Measurements from ENCODE around the gene GNE. TPM values are rescaled to one million over a fixed set of nuclear protein-coding genes. Genes with fewer than 3 reads are reported as not detected.

Gene GNE
- total and polyA plus RNA-seq, 12 donors, result 4.8 to 34.3 (median 20.7) TPM

GRCh38 chr9:36292641-36293040 lies 34.4 kb upstream of the GNE start:
- intact Hi-C loops (cut with DNase I), result no loop called here
- no peak overlapping the region for H3K27ac ChIP-seq
- WGBS, 4 donors, result 87 to 92% (median 88%) methylated on average over 12 of the region's 12 CpGs
- no peak overlapping the region for H3K4me3 ChIP-seq
- H3K4me1 ChIP-seq (replicated peaks in 1 of 2), result no peaks in the 10 kb centered on the region
- TF ChIP-seq POLR2A (IDR thresholded peaks at IDR 0.05) (no peak), CTCF (IDR thresholded peaks at IDR 0.05) (no peak)
- H3K9me3 ChIP-seq (replicated peaks in 1 of 3), result no peaks in the 10 kb centered on the region
- no peaks in the 10 kb centered on the region for H3K27me3 ChIP-seq
- no peaks in the 10 kb centered on the region for H3K36me3 ChIP-seq (replicated peaks in 1 of 2)
- no peak for DNase-seq

DNA sequence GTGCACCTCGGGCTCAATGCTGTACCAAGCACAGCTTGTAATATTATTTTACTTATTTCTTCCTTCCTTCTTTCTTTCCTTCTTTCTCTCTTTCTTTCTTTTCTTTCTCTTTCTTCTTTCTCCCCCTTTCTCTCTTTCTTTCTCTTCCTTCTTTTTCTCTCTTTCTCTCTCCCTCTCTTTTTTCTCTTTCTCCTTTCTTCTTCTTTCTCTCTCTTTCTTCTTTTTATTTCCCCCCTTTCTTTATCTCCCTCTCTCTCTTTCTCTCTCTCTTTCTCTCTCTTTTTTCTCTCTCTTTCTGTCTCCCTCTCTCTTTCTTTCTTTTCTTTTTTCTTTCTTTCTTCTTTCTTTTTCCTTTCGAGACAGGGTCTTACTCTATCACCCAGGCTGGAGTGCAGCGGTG lies 32.7 kb upstream of the GNE start:
- no peak for DNase-seq
- intact Hi-C loops (cut with DNase I), result no loop called here
- H3K4me1 ChIP-seq (replicated peaks in 1 of 2), result no peaks in the 10 kb centered on the region
- no peak overlapping the region for H3K4me3 ChIP-seq
- 95 to 99% (median 97%) methylated on average over 3 of the region's 3 CpGs for WGBS, 4 donors
- H3K27me3 ChIP-seq, result no peaks in the 10 kb centered on the region
- no peaks in the 10 kb centered on the region for H3K9me3 ChIP-seq (replicated peaks in 1 of 3)
- H3K27ac ChIP-seq, result no peak overlapping the region
- TF ChIP-seq POLR2A (IDR thresholded peaks at IDR 0.05) (no peak), CTCF (IDR thresholded peaks at IDR 0.05) (no peak)
- no peaks in the 10 kb centered on the region for H3K36me3 ChIP-seq (replicated peaks in 1 of 2)

GRCh38 chr9:36289836-36290435 lies 31.7 kb upstream of the GNE start:
- intact Hi-C loops (cut with DNase I), result no loop called here
- WGBS, 4 donors, result 80 to 94% (median 89%) methylated on average over 3 of the region's 3 CpGs
- no peaks in the 10 kb centered on the region for H3K27me3 ChIP-seq

DNA sequence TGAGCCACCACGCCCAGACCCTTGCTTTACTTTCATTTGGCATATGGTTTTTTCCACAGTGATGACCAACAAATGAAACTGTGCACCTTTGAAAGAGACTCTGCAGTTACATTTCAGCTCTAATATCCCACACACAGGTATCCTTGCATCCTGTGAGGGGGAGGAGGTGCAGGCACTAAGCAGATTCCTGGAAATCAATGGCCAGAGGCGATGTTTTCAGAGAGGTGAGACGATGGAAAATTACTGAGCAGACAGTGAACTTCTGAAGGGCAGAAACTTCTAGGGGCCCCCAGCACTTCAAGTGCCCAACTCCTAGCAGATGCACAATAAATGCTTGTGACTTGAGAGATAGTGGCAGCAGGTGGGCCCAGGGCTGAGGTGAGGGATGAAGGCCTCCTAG lies 29.8 kb upstream of the GNE start:
- 88 to 100% (median 95%) methylated on average over 3 of the region's 3 CpGs for WGBS, 4 donors
- Histone ChIP-seq H3K27ac (no peak overlapping the region), H3K36me3 (replicated peaks in 1 of 2) (no peaks in the 10 kb centered on the region), H3K9me3 (replicated peaks in 1 of 3) (no peaks in the 10 kb centered on the region), H3K4me1 (replicated peaks in 1 of 2) (no peaks in the 10 kb centered on the region), H3K4me3 (no peak overlapping the region), H3K27me3 (no peaks in the 10 kb centered on the region)
- no peak for DNase-seq
- TF ChIP-seq CTCF (IDR thresholded peaks at IDR 0.05) (no peak), POLR2A (IDR thresholded peaks at IDR 0.05) (no peak)
- intact Hi-C loops (cut with DNase I), result no loop called here

More at GRCh38 chr9:36289836-36290435, 31.7 kb upstream of the GNE start:
- Histone ChIP-seq H3K9me3 (replicated peaks in 1 of 3) (no peaks in the 10 kb centered on the region), H3K27ac (no peak overlapping the region), H3K4me1 (replicated peaks in 1 of 2) (no peaks in the 10 kb centered on the region), H3K4me3 (no peak overlapping the region), H3K36me3 (replicated peaks in 1 of 2) (no peaks in the 10 kb centered on the region)
- DNase-seq, result no peak
- TF ChIP-seq POLR2A (IDR thresholded peaks at IDR 0.05) (no peak), CTCF (IDR thresholded peaks at IDR 0.05) (no peak)
